ENCODE measurements around the gene TNFRSF12A.

The TNFRSF12A gene

GRCh38 chr16:2986623-2987188 lies 33.5 kb upstream of the TNFRSF12A start:
- no peak for DNase-seq

DNA sequence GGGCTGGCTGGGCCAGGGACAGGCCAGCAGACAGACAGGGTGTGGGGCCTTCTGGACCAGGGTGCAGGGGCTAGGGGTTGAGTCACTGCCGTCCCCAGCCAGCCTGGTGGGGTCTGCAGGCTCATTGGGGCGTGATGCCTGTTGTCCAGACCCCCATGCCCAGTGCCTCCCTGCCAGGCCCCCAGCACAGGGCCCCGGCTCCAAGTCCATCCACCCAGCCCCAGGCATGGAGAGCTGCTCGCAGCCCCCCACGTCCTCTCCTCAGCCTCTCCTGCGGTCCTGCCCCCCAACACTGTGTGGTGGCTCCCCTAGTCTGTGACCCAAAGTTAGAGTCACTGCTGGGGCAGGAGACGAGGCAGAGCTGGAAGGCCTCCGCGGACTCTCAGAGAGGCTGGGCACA lies 32.9 kb upstream of the TNFRSF12A start:
- no peak for DNase-seq

GRCh38 chr16:2987833-2988232 lies 32.3 kb upstream of the TNFRSF12A start:
- no peak for DNase-seq

GRCh38 chr16:2988590-2989099 lies 31.5 kb upstream of the TNFRSF12A start:
- no peak for DNase-seq

- no peak for DNase-seq
Observed at GRCh38 chr16:2990891-2991290, 29.3 kb upstream of the TNFRSF12A start.

GRCh38 chr16:2991566-2992261 lies 28.5 kb upstream of the TNFRSF12A start:
- no peak for DNase-seq

GRCh38 chr16:2992383-2993081 lies 27.6 kb upstream of the TNFRSF12A start:
- DNase-seq, result no peak

DNA sequence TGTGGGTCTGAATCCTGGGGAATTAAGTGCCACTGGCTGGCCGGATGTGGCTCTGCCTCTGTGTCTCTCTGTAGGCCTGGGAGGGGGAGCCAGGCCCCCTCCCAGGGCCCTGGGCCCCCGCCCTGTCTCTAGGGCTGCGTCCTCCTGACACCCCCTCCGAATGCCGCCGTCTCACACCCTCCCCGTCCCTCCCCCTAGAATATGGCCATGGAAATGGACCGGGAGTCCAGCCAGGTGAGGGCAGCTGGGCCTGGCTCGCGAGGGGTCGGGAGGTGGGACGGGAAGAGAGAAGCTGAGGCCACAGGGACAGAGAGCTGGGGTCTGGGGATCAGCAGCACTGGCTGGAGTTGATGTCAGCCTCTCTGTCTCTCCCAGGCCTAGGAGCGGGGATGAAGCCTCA lies 23.9 kb upstream of the TNFRSF12A start:
- DNase-seq, result no peak

DNA sequence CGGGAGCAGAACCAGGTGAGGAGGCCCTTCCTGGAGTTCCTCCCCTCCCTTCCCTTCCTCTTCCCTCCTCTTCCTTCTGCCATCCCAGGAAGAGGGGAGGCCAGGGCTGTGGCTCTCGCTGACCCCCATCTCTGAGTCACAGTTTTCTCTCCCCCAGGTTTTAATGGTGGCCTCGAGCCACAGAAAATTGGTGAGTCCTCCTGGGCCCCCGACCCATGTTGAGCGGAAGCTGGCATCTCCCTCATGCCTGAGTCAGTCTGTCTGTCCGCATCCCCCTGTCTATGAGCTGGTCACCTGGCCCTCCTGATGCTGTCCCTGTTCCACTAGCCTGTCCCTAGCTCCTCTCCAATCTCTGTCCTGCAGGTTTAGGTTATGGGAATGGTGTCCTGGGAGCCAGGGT lies 20.2 kb upstream of the TNFRSF12A start:
- no peak for DNase-seq

DNA sequence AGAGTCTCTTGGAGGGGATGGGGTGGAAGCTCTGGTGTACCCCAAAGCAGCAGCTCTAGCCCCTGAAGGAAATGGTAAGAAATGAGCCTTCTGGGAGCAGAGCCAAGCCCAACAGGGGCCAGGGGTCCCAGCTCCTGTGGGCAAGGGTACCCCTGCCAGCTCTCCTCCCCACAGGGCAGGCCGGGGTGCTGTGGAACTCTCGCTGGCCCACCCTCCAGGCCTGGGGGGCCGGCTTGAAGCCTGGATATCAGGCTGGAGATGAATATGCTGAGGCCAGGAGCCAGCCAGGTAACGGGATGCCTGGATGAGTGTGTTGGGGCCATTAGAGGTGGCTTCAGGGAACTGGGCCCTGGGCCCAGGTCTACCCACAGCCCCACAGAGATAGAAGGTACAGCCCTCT lies 19.6 kb upstream of the TNFRSF12A start:
- DNase-seq, result no peak

DNA sequence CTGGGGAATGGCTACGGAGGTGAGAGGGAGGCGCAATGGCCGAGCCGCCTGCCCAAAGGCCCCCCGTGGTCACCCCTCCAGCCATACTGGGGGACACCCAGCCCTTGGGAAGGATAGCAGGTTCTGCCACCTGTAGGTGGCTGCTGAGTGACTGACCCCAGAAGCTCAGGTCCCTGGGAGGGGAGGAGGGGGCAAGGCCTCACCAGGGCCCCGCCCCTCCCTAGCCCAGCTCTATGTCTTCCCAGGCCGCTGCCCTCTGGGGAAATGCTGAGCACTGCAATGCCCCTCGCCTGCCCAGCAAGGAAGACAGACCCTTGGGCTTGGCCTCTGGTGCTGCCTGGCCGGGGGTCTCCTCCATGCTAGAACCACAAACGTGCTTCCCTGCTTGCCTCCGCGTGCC lies 18.9 kb upstream of the TNFRSF12A start:
- DNase-seq, result no peak

GRCh38 chr16:3003582-3004270 lies 16.4 kb upstream of the TNFRSF12A start:
- peak; percentile 99 for DNase-seq

DNA sequence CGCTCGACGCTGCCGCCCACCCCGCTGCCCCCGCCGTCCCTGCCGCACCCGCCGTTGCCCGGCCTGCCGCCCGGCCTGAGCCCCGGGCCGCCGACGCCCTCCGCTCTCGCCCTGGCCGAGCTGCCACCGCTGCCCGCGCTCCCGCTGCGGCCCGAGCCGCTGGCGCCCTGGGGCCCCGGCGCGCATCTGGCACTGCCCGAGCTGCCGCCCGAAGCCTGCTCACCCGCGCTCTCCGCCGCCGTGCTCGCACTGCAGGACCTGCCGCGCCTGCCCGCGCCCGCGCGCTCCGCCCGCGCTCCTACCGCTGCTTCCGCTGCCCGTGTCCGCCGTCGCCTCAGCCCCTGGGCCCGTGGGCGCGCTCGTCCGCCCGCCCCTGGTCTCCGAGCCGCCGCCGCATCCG lies 15.8 kb upstream of the TNFRSF12A start:
- DNase-seq, result no peak

DNA sequence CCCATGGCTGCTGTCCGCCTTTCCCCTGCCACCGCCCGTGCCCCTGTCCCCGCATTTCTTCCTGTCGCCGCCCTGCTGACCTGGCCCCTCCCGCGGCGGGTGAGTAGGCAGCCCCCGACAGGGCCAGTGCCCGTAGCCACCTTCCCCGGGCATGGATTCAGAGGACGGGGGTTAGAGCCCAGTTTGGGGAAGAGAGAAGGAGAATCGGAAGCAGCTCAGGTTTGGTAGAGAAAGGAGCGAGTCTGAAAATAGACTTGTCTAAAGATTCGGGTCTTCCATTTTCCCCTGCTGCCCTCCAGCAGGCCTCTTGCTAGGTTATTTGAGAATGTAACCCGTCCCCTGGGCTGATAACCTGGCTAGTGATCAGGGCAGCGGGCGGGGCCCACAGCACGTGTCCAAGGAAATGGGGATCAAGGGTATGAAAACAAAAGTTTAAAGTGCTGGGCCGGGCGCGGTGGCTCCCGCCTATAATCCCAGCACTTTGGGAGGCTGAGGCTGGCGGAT lies 15.3 kb upstream of the TNFRSF12A start:
- DNase-seq, result no peak

DNA sequence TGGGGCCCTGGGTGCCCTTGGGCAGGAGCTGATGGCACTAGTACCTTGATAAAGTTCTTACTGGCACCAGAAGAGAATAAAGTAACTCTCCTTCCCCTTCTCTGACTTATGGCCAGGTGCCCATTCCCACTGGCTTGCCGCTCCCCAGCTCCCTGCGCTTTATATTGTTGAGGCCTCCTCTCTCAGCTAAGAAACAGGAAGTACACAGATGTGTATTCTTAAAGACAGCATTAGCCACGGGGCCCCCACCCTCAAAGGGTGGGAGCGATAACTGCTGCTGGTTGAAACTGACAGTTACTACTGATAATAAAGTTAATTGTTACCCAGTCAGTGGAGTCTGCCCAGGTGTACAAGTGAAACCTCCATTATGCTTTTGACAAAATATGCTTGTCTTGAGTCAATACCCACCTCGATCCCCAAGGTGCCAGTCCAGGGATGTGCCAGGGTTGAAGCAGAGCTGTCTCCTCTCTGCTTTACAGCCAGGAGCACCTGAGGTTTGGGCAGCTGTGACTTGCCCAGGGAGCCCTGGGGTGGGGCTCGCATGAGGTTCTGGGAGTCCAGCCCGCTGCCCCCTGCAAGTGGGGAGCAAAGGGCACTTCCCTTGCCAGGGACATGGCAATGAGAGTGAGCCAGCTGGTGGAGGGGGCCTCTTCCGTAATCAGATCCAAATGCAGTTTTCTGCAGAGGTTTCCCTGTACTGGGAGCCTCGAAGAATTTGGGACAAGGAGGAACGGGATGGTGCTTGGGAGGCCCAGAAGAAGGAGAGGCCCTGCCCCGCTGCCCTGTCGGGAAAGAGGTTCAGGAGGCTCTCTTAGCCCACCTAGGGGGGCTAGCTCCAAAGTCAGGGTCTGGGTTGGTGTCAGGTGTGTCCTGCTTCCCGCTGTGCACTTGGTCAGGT lies 12.9 kb upstream of the TNFRSF12A start:
- DNase-seq, result no peak

GRCh38 chr16:3007957-3008689 lies 12.0 kb upstream of the TNFRSF12A start:
- DNase-seq, result no peak

DNA sequence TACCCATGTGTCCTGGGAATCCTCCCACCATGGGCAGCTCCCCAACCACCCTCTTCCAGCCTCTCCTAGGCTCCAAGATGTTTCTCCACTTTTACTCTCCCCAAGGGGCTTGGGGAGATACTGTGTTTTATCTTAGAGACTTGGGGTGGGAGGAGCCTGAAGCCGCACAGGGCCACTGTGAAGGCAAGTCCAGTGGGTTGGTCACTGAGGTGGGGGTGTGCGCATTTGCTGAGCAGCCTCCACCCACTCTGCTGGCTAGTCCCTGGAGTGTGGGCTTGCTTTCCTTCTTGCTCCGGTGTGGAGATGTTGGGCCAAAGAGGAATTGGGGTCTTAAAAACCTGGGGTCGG lies 11.5 kb upstream of the TNFRSF12A start:
- no peak for DNase-seq

DNA sequence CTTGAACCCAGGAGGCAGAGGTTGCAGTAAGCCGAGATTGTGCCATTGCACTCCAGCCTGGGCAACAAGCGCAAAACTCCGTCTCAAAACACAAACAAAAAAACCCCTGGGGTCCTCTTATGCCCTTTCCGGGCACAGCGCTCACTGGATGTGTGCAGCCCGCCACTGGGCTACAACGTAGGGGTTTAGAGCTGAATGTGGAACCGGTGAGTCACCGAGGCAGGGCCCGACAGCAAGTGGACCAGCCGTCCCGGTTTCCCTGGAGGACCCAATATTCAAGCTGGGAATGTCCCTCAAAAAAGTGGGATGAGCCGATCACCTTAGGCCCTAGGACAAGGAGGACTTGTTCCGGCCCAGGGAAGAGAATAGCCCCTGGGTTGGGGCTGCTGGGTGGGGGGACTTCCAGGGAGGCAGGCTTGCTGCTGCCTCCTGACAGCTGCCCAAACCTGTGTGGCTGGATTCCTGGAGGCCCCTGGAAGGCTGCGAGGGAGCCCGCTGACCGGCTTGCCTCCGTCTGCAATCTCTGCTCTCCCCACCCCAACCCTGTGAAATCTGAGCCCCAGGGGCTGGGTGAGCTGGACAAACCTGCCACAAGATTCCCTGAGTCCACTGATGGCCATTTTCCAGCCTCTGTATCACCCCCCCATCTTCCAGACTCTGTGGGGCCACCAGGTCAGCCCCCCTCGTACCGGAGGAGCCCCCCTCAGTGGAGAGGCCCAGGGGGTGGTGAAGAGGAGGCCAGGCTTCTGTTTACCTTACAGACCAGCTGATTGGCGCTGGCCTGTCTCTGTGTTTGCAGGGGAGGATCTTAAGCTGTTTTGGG lies 10.4 kb upstream of the TNFRSF12A start:
- peak; percentile 17 for DNase-seq

DNA sequence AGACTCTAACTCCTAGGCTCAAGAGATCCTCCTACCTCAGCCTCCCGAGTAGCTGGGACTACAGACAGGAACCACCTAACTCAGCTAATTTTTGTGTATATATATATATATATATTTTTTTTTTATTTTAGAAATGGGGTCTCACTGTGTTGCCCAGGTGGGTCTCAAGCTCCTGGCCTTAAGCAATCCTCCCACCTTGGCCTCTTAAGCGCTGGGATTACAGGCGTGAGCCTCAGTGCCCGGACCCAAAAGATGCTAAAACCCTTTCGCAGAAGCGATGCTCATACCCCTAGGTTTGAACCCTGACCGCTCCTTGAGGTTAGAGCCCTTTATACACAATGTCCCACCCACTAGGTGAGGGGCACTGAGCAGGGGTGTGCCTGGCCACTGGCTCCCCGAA lies 9.7 kb upstream of the TNFRSF12A start:
- no peak for DNase-seq

DNA sequence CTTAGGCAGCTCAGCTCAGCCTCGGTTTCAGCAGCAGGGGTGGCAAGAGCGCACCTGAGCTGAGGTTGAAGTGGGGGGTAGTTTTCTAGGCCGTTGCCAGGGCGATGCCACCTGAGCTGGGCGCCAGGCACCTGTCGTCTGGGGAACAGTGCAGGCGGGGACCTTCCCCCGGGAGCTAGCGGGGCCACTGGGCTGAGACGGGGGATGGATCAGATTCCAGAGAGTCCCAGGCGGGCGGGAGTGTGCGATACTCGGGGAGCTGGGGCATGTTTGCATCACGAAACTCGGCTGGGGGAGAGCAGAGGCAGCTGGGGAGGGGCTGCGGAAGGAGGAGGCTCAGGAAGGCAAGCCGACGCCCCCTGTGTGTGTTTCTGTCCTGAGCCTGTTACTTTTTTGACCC lies 7.9 kb upstream of the TNFRSF12A start:
- peak; percentile 91 for DNase-seq
